ENCODE data around the gene IARS1. TPM values are rescaled to one million over a fixed set of nuclear protein-coding genes. Genes with fewer than 3 reads are reported as not detected.
A peak's percentile ranks its signal among the peaks of the same experiment; 100 is the strongest.

IARS1 gene
- polyA plus RNA-seq, 3 donors: 7.1 to 24.2 (median 22.8) TPM

- DNase-seq: no peak
- no peak for TF ChIP-seq CTCF (IDR thresholded peaks at IDR 0.05)
- Histone ChIP-seq H3K4me1 (ENCODE audit: control insufficient read depth in 1 of 2, insufficient read depth in 2 of 2, low read length in 2 of 2) (no peaks in the 10 kb centered on the region), H3K9ac (ENCODE audit: insufficient read depth, low read length, poor library complexity, severe bottlenecking) (no peak overlapping the region), H3K27ac (ENCODE audit: low read depth in 1 of 2, low read length in 2 of 2) (no peak overlapping the region), H3K4me3 (replicated peaks in 1 of 3; ENCODE audit: low read depth in 2 of 3, low read length in 3 of 3) (no peak overlapping the region), H3K36me3 (replicated peaks in 1 of 2; ENCODE audit: control insufficient read depth in 1 of 2, insufficient read depth in 2 of 2, low read length in 2 of 2) (peaks cover 92 to 100% of the 10 kb centered on the region in 2 donors), H3K9me3 (replicated peaks in 1 of 2; ENCODE audit: control insufficient read depth in 1 of 2, insufficient read depth in 1 of 2, low read length in 2 of 2) (no peaks in the 10 kb centered on the region), H2AFZ (ENCODE audit: insufficient read depth, low read depth, low read length, poor library complexity, severe bottlenecking) (no peak overlapping the region), H3K27me3 (ENCODE audit: control insufficient read depth in 2 of 2, insufficient read depth in 2 of 2, low read length in 2 of 2) (no peaks in the 10 kb centered on the region), H3K79me2 (ENCODE audit: insufficient read depth, low read length) (no peaks in the 10 kb centered on the region), H4K20me1 (ENCODE audit: insufficient read depth, low read length) (no peaks in the 10 kb centered on the region), H3K4me2 (replicated peaks; ENCODE audit: extremely low read depth, low read length, poor library complexity, severe bottlenecking) (no peak overlapping the region)
- Mint-ChIP-seq H3K9me3 (no peaks in the 10 kb centered on the region), H3K36me3 (peaks cover 88 to 89% of the 10 kb centered on the region in 2 donors), H3K27me3 (ENCODE audit: low read depth in 3 of 3) (peaks cover 0 to 1% (median 0%) of the 10 kb centered on the region in 3 donors), H3K4me1 (no peaks in the 10 kb centered on the region), H3K27ac (no peak overlapping the region), H3K4me3 (no peak overlapping the region)
- WGBS (ENCODE audit: insufficient coverage): 80% methylated on average over 2 of the region's 3 CpGs
- intact Hi-C loops (cut with micrococcal nuclease): no loop called here
Measured at GRCh38 chr9:92265154-92265553, 28.3 kb downstream of the IARS1 start.

DNA sequence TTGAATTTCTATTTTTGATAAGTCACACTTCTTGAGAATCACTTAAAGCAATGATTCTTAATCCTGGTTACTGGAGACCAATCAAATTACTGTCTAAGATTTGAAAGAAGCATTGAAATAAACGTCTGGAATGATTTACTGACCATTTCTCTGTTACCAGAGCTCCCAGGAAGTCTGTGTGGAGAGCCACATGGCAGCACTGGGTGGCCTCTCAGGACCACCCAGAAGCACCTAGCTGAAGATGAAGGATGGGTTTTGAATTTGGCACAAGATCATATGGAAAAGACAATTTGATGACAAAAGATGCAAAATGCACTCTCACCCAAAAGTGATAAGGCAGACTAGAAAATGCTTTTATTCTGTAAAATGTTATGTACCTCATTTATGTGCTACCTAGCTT is 30.4 kb downstream of the IARS1 start:
- Histone ChIP-seq H3K27ac (ENCODE audit: low read depth in 1 of 2, low read length in 2 of 2) (no peak overlapping the region), H3K79me2 (ENCODE audit: insufficient read depth, low read length) (no peaks in the 10 kb centered on the region), H4K20me1 (ENCODE audit: insufficient read depth, low read length) (no peaks in the 10 kb centered on the region), H3K4me2 (replicated peaks; ENCODE audit: extremely low read depth, low read length, poor library complexity, severe bottlenecking) (no peak overlapping the region), H3K36me3 (replicated peaks in 1 of 2; ENCODE audit: control insufficient read depth in 1 of 2, insufficient read depth in 2 of 2, low read length in 2 of 2) (peaks cover 92 to 100% of the 10 kb centered on the region in 2 donors), H3K9me3 (replicated peaks in 1 of 2; ENCODE audit: control insufficient read depth in 1 of 2, insufficient read depth in 1 of 2, low read length in 2 of 2) (no peaks in the 10 kb centered on the region), H3K9ac (ENCODE audit: insufficient read depth, low read length, poor library complexity, severe bottlenecking) (no peak overlapping the region), H2AFZ (ENCODE audit: insufficient read depth, low read depth, low read length, poor library complexity, severe bottlenecking) (no peak overlapping the region), H3K4me1 (ENCODE audit: control insufficient read depth in 1 of 2, insufficient read depth in 2 of 2, low read length in 2 of 2) (no peaks in the 10 kb centered on the region), H3K27me3 (ENCODE audit: control insufficient read depth in 2 of 2, insufficient read depth in 2 of 2, low read length in 2 of 2) (no peaks in the 10 kb centered on the region), H3K4me3 (replicated peaks in 1 of 3; ENCODE audit: low read depth in 2 of 3, low read length in 3 of 3) (no peak overlapping the region)
- Mint-ChIP-seq H3K4me3 (no peak overlapping the region), H3K27ac (peak overlapping the region in 1 of 7 donors; percentile 8), H3K4me1 (no peaks in the 10 kb centered on the region), H3K36me3 (peaks cover 89 to 90% of the 10 kb centered on the region in 2 donors), H3K9me3 (no peaks in the 10 kb centered on the region), H3K27me3 (ENCODE audit: low read depth in 3 of 3) (peaks cover 0 to 2% (median 0%) of the 10 kb centered on the region in 3 donors)
- DNase-seq: no peak
- intact Hi-C loops (cut with micrococcal nuclease): no loop called here
- WGBS (ENCODE audit: insufficient coverage): no CpG with 5 or more reads among the region's 1 CpG
- no peak for TF ChIP-seq CTCF (IDR thresholded peaks at IDR 0.05)
